GM23338 (cell line): ENCODE data around the gene OLFML2B. TPM values are rescaled to one million over a fixed set of nuclear protein-coding genes. Genes with fewer than 3 reads are reported as not detected.

ENCODE experiments used
- CREB1 ChIP-seq: fragments of 250-450 bp; sonication (Bioruptor Pico); IDR thresholded peaks from 2 replicates; pipeline ENCODE4 v1.5.0; 2020; ENCODE audit warnings: low read depth, mild to moderate bottlenecking, moderate library complexity
- EZH2 ChIP-seq: fragments of 200-600 bp; sonication (generic); IDR thresholded peaks from one replicate; pipeline ENCODE4 v1.8.0; 2017; ENCODE audit warnings: antibody characterized with exemption, mild to moderate bottlenecking, low read depth; ENCODE audit not compliant: unreplicated experiment
- JUNB ChIP-seq: IDR thresholded peaks from one replicate; pipeline ENCODE4 v1.6.1; 2016; ENCODE audit warnings: antibody characterized with exemption; ENCODE audit not compliant: unreplicated experiment
- NANOG ChIP-seq: IDR thresholded peaks from 2 replicates; pipeline ENCODE4 v1.6.1; 2016; ENCODE audit warnings: antibody characterized with exemption, borderline replicate concordance
- polyA plus RNA-seq: library from polyadenylated mRNA; unstranded; fragments of >200 nt; fragmentation: Nextera tagmentation; extraction: Ambion mirVana; gene quantifications from 2 replicates; pipeline ENCODE4 v1.2.1, GENCODE V29; 2016
- total RNA-seq: library from RNA; depleted of rRNA; stranded (reverse); fragments of >200 nt; shearing (Covaris generic); gene quantifications from 2 replicates; pipeline ENCODE4 v1.2.3, GENCODE V29; 2014
- TF ChIP-seq, protein P1 (sequence below): IDR thresholded peaks from one replicate; pipeline ENCODE4 v1.6.1; 2018; ENCODE audit warnings: antibody characterized with exemption; ENCODE audit not compliant: unreplicated experiment
- TF ChIP-seq, protein P2 (sequence below): fragments of 250-450 bp; sonication (Bioruptor Pico); IDR thresholded peaks from 2 replicates; pipeline ENCODE4 v1.5.0; 2020; ENCODE audit warnings: mild to moderate bottlenecking, moderate library complexity

The OLFML2B gene
- total and polyA plus RNA-seq, 2 experiments from 2014 or later, result 2.9 to 4.3 TPM

DNA sequence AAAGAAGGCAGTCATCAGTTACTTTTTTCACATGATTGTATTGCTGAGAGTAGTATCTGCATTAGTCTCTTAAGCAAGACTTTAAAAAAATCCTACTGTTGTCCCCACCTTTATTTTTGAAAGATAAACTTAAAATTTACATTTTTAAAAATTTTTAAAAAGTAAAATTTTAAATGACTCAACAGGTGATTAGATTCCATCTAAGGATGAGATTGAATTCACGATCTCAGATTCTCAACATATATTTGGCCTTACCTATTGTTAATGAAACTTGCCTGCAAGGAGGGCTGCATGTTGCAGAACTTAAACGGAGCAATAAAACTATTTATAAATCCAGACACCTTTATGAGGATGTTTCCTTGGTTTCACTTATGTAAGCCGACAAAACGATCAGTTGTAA is 75.2 kb downstream of the OLFML2B start (continued):
- TF ChIP-seq, protein P1, sequence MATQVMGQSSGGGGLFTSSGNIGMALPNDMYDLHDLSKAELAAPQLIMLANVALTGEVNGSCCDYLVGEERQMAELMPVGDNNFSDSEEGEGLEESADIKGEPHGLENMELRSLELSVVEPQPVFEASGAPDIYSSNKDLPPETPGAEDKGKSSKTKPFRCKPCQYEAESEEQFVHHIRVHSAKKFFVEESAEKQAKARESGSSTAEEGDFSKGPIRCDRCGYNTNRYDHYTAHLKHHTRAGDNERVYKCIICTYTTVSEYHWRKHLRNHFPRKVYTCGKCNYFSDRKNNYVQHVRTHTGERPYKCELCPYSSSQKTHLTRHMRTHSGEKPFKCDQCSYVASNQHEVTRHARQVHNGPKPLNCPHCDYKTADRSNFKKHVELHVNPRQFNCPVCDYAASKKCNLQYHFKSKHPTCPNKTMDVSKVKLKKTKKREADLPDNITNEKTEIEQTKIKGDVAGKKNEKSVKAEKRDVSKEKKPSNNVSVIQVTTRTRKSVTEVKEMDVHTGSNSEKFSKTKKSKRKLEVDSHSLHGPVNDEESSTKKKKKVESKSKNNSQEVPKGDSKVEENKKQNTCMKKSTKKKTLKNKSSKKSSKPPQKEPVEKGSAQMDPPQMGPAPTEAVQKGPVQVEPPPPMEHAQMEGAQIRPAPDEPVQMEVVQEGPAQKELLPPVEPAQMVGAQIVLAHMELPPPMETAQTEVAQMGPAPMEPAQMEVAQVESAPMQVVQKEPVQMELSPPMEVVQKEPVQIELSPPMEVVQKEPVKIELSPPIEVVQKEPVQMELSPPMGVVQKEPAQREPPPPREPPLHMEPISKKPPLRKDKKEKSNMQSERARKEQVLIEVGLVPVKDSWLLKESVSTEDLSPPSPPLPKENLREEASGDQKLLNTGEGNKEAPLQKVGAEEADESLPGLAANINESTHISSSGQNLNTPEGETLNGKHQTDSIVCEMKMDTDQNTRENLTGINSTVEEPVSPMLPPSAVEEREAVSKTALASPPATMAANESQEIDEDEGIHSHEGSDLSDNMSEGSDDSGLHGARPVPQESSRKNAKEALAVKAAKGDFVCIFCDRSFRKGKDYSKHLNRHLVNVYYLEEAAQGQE, result no peak
- TF ChIP-seq NANOG, result no peak
- TF ChIP-seq, protein P2, sequence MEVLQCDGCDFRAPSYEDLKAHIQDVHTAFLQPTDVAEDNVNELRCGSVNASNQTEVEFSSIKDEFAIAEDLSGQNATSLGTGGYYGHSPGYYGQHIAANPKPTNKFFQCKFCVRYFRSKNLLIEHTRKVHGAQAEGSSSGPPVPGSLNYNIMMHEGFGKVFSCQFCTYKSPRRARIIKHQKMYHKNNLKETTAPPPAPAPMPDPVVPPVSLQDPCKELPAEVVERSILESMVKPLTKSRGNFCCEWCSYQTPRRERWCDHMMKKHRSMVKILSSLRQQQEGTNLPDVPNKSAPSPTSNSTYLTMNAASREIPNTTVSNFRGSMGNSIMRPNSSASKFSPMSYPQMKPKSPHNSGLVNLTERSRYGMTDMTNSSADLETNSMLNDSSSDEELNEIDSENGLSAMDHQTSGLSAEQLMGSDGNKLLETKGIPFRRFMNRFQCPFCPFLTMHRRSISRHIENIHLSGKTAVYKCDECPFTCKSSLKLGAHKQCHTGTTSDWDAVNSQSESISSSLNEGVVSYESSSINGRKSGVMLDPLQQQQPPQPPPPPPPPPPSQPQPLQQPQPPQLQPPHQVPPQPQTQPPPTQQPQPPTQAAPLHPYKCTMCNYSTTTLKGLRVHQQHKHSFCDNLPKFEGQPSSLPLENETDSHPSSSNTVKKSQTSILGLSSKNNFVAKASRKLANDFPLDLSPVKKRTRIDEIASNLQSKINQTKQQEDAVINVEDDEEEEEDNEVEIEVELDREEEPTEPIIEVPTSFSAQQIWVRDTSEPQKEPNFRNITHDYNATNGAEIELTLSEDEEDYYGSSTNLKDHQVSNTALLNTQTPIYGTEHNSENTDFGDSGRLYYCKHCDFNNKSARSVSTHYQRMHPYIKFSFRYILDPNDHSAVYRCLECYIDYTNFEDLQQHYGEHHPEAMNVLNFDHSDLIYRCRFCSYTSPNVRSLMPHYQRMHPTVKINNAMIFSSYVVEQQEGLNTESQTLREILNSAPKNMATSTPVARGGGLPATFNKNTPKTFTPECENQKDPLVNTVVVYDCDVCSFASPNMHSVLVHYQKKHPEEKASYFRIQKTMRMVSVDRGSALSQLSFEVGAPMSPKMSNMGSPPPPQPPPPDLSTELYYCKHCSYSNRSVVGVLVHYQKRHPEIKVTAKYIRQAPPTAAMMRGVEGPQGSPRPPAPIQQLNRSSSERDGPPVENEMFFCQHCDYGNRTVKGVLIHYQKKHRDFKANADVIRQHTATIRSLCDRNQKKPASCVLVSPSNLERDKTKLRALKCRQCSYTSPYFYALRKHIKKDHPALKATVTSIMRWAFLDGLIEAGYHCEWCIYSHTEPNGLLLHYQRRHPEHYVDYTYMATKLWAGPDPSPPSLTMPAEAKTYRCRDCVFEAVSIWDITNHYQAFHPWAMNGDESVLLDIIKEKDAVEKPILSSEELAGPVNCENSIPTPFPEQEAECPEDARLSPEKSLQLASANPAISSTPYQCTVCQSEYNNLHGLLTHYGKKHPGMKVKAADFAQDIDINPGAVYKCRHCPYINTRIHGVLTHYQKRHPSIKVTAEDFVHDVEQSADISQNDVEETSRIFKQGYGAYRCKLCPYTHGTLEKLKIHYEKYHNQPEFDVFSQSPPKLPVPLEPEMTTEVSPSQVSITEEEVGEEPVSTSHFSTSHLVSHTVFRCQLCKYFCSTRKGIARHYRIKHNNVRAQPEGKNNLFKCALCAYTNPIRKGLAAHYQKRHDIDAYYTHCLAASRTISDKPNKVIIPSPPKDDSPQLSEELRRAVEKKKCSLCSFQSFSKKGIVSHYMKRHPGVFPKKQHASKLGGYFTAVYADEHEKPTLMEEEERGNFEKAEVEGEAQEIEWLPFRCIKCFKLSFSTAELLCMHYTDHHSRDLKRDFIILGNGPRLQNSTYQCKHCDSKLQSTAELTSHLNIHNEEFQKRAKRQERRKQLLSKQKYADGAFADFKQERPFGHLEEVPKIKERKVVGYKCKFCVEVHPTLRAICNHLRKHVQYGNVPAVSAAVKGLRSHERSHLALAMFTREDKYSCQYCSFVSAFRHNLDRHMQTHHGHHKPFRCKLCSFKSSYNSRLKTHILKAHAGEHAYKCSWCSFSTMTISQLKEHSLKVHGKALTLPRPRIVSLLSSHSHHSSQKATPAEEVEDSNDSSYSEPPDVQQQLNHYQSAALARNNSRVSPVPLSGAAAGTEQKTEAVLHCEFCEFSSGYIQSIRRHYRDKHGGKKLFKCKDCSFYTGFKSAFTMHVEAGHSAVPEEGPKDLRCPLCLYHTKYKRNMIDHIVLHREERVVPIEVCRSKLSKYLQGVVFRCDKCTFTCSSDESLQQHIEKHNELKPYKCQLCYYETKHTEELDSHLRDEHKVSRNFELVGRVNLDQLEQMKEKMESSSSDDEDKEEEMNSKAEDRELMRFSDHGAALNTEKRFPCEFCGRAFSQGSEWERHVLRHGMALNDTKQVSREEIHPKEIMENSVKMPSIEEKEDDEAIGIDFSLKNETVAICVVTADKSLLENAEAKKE, result no peak
- TF ChIP-seq JUNB, result no peak
- TF ChIP-seq CREB1, result no peak
- no peak for TF ChIP-seq EZH2
